ENCODE results near the gene PEX11G.

PEX11G gene

DNA sequence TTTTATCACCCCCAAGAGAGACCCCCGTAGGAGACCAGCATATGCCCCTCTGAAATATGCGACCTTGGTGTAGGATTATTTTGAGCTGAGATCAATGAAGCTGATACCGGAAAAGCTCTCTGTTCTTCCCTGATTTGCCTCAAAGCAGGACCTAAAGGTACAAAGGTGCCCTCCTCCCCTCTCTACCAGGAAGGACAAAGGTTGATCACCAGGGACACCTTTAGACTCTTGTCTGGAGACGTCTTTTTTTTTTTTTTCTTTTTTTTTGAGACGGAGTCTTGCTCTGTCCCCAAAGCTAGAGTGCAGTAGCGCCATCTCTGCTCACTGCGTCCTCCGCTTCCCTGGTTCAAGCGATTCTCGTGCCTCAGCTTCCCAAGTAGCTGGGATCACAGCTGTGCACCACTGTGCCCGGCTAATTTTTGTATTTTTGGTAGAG, 792 bp upstream of the PEX11G start:
- H3K4me3 Mint-ChIP-seq = peak overlapping the region; percentile 78
- no peaks in the 10 kb centered on the region for H3K36me3 Mint-ChIP-seq (ENCODE audit: low read depth)
- no peak for DNase-seq
- peaks cover 28% of the 10 kb centered on the region for H3K4me1 Mint-ChIP-seq (ENCODE audit: low read depth)
- H3K9me3 Mint-ChIP-seq = no peaks in the 10 kb centered on the region
- H3K27ac Mint-ChIP-seq = peak overlapping the region; percentile 91
- no peaks in the 10 kb centered on the region for H3K27me3 Mint-ChIP-seq

DNA sequence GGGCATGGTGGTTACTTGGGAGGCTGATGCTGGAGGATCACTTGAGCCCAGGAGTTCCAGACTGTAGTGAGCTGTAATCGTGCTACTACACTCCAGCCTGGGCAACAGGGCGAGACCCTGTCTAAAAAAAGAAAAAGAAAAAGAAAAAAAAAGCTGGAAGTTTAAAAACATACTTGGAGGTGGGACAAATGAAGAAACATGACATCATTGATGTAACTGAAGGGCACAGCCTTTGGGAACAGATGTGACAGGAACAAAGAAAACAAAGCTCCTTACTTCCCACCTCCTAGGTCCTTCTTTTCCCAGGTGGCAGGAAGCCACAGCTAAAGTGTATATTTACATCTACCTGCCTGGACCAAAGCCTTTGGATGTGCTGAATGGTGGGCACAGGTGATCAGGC, 1.9 kb downstream of the PEX11G start:
- Mint-ChIP-seq H3K9me3 (no peaks in the 10 kb centered on the region), H3K27me3 (peaks cover 4% of the 10 kb centered on the region), H3K4me3 (no peak overlapping the region), H3K36me3 (ENCODE audit: low read depth) (no peaks in the 10 kb centered on the region), H3K4me1 (ENCODE audit: low read depth) (peaks cover 25% of the 10 kb centered on the region), H3K27ac (no peak overlapping the region)
- DNase-seq = no peak

- no peaks in the 10 kb centered on the region for H3K9me3 Mint-ChIP-seq
- no peak overlapping the region for H3K4me3 Mint-ChIP-seq
- peaks cover 8% of the 10 kb centered on the region for H3K4me1 Mint-ChIP-seq (ENCODE audit: low read depth)
- H3K36me3 Mint-ChIP-seq (ENCODE audit: low read depth) = no peaks in the 10 kb centered on the region
- H3K27ac Mint-ChIP-seq = no peak overlapping the region
- peaks cover 4% of the 10 kb centered on the region for H3K27me3 Mint-ChIP-seq
- DNase-seq = no peak
Observed at GRCh38 chr19:7483720-7484201, 5.1 kb downstream of the PEX11G start.

GRCh38 chr19:7482584-7483439, 6.0 kb downstream of the PEX11G start:
- DNase-seq = no peak
- H3K27me3 Mint-ChIP-seq = peaks cover 4% of the 10 kb centered on the region
- peaks cover 8% of the 10 kb centered on the region for H3K4me1 Mint-ChIP-seq (ENCODE audit: low read depth)
- H3K27ac Mint-ChIP-seq = no peak overlapping the region
- no peaks in the 10 kb centered on the region for H3K9me3 Mint-ChIP-seq
- H3K36me3 Mint-ChIP-seq (ENCODE audit: low read depth) = no peaks in the 10 kb centered on the region
- no peak overlapping the region for H3K4me3 Mint-ChIP-seq

DNA sequence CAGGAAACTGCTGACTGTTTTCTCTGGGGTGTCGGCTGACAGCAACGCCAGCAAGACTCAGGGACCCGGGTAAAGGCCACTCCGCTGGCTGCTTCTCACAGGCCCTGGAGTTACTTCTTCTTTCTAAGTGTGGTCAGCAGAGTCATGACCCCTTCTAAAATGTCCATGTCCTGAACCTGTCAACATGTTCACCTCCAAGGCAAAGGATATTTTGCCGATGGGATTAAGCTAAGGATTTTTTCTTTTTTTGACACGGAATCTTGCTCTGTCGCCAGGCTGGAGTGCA, 7.9 kb downstream of the PEX11G start:
- DNase-seq = no peak
- H3K27me3 Mint-ChIP-seq = peaks cover 4% of the 10 kb centered on the region
- peak overlapping the region; percentile 11 for H3K27ac Mint-ChIP-seq
- H3K9me3 Mint-ChIP-seq = no peaks in the 10 kb centered on the region
- H3K4me3 Mint-ChIP-seq = no peak overlapping the region
- no peaks in the 10 kb centered on the region for H3K36me3 Mint-ChIP-seq (ENCODE audit: low read depth)
- H3K4me1 Mint-ChIP-seq (ENCODE audit: low read depth) = peaks cover 8% of the 10 kb centered on the region

DNA sequence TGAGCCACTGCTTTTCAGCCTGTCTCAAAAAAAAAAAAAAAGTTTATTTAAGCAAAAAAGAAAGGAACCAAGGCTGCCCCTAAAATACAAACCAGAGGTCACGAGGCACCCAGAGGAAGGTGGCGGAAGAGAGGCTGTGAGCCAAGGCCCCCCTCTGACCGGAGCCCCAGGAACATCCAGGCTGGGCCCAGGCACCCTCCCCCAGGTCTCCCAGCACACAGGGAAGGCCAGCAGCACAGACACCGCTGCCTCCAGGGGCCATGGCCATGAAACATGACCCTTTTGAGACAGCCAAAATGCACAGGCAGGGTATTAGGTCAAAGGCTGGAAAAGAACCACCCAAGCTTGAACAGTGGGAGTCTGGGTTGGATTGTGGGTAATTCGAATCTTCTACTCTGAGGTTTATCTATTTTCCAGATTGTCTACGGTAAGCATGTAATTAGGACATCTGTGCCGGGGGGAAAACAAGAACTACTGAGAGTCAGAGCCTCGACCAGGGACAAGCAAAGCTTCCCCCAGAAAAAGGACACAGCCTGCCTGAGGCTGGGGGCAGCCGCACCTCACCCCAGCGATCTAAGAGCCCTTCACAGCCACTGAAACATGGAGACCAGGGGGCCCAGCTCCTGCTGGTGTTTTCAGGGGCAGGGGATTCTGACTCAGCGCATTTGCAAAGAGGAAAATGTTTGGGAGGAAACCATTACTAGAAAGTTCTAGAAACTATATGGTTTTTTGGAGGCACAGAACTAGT, 8.4 kb downstream of the PEX11G start:
- Mint-ChIP-seq H3K4me3 (no peak overlapping the region), H3K27ac (no peak overlapping the region), H3K36me3 (ENCODE audit: low read depth) (no peaks in the 10 kb centered on the region), H3K4me1 (ENCODE audit: low read depth) (peaks cover 8% of the 10 kb centered on the region), H3K9me3 (no peaks in the 10 kb centered on the region), H3K27me3 (peaks cover 4% of the 10 kb centered on the region)
- no peak for DNase-seq

GRCh38 chr19:7478843-7479227, 10.0 kb downstream of the PEX11G start:
- Mint-ChIP-seq H3K27me3 (peaks cover 4% of the 10 kb centered on the region), H3K4me1 (ENCODE audit: low read depth) (peaks cover 8% of the 10 kb centered on the region), H3K36me3 (ENCODE audit: low read depth) (no peaks in the 10 kb centered on the region), H3K9me3 (no peaks in the 10 kb centered on the region), H3K4me3 (no peak overlapping the region), H3K27ac (no peak overlapping the region)
- no peak for DNase-seq

- peaks cover 4% of the 10 kb centered on the region for H3K4me1 Mint-ChIP-seq (ENCODE audit: low read depth)
Observed at GRCh38 chr19:7478173-7478842, 10.5 kb downstream of the PEX11G start.

DNA sequence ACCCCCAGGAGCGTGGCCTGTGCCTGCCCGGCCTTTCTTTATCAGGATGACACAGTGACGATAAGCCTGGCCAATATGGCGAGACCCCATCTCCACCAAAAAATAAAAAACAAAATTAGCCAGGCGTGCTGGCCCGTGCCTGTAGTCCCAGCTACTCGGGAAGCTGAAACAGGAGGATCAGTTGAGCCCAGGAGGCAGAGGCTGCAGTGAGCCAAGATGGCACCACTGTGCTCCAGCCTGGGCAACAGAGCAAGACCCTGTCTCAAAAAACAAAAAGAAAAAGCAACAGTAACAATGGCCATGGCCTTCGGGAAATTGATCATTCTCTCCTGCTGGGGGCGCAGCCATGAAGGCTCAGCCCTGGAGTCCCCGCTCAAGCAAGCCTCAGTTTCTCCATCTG, 11.1 kb downstream of the PEX11G start:
- Mint-ChIP-seq H3K4me3 (no peak overlapping the region), H3K27ac (no peak overlapping the region), H3K36me3 (ENCODE audit: low read depth) (peaks cover 2% of the 10 kb centered on the region), H3K9me3 (no peaks in the 10 kb centered on the region), H3K4me1 (ENCODE audit: low read depth) (no peaks in the 10 kb centered on the region), H3K27me3 (no peaks in the 10 kb centered on the region)
- no peak for DNase-seq

More at GRCh38 chr19:7478173-7478842, 10.5 kb downstream of the PEX11G start:
- H3K27ac Mint-ChIP-seq = no peak overlapping the region
- no peaks in the 10 kb centered on the region for H3K9me3 Mint-ChIP-seq
- DNase-seq = no peak
- no peak overlapping the region for H3K4me3 Mint-ChIP-seq
- H3K27me3 Mint-ChIP-seq = peaks cover 3% of the 10 kb centered on the region
- H3K36me3 Mint-ChIP-seq (ENCODE audit: low read depth) = no peaks in the 10 kb centered on the region

DNA sequence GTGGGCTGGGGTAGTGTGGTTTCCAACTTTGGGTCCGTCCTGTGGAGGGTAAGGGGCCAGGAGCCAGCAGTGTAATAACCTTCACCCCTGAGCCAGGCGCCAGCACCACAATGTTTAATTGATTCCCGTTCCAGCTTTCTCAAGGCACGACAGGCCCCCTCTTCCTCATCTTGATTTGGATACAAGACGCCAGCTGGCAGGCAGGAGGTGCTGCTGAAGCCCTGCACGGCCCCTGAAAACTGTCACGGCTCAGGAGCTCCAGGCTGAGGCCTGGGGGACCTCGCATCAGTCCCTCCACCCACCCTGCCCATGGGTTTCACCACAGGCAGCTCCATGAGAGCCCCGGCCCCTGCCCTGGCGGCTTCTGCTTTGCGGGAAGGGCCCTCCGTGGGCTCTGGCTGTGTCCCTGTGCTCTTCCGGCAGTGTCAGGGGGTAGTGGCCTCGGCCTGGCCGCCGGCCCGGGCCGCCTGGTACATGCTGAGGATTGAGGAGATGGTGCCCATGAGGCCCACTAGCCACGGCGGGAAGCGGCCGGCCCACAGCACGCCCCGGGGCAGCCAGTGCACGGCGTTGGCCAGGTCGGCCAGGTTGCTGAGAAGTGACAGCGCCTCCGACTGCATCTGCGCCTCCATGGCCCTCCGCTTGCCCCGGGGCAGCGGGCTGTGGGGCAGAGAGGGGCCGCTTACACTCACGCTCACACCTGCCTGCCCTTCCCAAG, 11.9 kb downstream of the PEX11G start:
- Mint-ChIP-seq H3K4me3 (no peak overlapping the region), H3K4me1 (ENCODE audit: low read depth) (no peaks in the 10 kb centered on the region), H3K36me3 (ENCODE audit: low read depth) (peaks cover 8% of the 10 kb centered on the region), H3K9me3 (no peaks in the 10 kb centered on the region), H3K27me3 (no peaks in the 10 kb centered on the region), H3K27ac (no peak overlapping the region)
- no peak for DNase-seq

GRCh38 chr19:7476241-7476640, 12.6 kb downstream of the PEX11G start:
- Mint-ChIP-seq H3K36me3 (ENCODE audit: low read depth) (peaks cover 11% of the 10 kb centered on the region), H3K4me3 (no peak overlapping the region), H3K9me3 (no peaks in the 10 kb centered on the region), H3K27me3 (no peaks in the 10 kb centered on the region), H3K4me1 (ENCODE audit: low read depth) (no peaks in the 10 kb centered on the region), H3K27ac (peak overlapping the region; percentile 57)
- DNase-seq = no peak

- no peak for DNase-seq
- Mint-ChIP-seq H3K4me1 (ENCODE audit: low read depth) (no peaks in the 10 kb centered on the region), H3K36me3 (ENCODE audit: low read depth) (peaks cover 14% of the 10 kb centered on the region), H3K4me3 (no peak overlapping the region), H3K27me3 (no peaks in the 10 kb centered on the region), H3K9me3 (no peaks in the 10 kb centered on the region), H3K27ac (peak overlapping the region; percentile 57)
Observed at GRCh38 chr19:7475665-7476064, 13.2 kb downstream of the PEX11G start.

- H3K27ac Mint-ChIP-seq = peak overlapping the region; percentile 18
- no peaks in the 10 kb centered on the region for H3K9me3 Mint-ChIP-seq
- H3K36me3 Mint-ChIP-seq (ENCODE audit: low read depth) = peaks cover 41% of the 10 kb centered on the region
- H3K27me3 Mint-ChIP-seq = no peaks in the 10 kb centered on the region
- H3K4me3 Mint-ChIP-seq = no peak overlapping the region
- no peaks in the 10 kb centered on the region for H3K4me1 Mint-ChIP-seq (ENCODE audit: low read depth)
- no peak for DNase-seq
Observed at GRCh38 chr19:7471696-7472615, 16.9 kb downstream of the PEX11G start.
